GM18498 (cell line): ENCODE data around the gene PARP2.
"Not testable (repeated sequence)": the region's sequence is repeated elsewhere in the genome, so short reads cannot be mapped to it uniquely, and the experiment has no call there.

ENCODE experiments used
- ATAC-seq: cut with Tn5 transposase; IDR thresholded peaks from one replicate; pipeline ENCODE4 v1.9.1; 2021; ENCODE audit warnings: mild to moderate bottlenecking, moderate library complexity; ENCODE audit not compliant: unreplicated experiment

The PARP2 gene, protein sequence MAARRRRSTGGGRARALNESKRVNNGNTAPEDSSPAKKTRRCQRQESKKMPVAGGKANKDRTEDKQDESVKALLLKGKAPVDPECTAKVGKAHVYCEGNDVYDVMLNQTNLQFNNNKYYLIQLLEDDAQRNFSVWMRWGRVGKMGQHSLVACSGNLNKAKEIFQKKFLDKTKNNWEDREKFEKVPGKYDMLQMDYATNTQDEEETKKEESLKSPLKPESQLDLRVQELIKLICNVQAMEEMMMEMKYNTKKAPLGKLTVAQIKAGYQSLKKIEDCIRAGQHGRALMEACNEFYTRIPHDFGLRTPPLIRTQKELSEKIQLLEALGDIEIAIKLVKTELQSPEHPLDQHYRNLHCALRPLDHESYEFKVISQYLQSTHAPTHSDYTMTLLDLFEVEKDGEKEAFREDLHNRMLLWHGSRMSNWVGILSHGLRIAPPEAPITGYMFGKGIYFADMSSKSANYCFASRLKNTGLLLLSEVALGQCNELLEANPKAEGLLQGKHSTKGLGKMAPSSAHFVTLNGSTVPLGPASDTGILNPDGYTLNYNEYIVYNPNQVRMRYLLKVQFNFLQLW

DNA sequence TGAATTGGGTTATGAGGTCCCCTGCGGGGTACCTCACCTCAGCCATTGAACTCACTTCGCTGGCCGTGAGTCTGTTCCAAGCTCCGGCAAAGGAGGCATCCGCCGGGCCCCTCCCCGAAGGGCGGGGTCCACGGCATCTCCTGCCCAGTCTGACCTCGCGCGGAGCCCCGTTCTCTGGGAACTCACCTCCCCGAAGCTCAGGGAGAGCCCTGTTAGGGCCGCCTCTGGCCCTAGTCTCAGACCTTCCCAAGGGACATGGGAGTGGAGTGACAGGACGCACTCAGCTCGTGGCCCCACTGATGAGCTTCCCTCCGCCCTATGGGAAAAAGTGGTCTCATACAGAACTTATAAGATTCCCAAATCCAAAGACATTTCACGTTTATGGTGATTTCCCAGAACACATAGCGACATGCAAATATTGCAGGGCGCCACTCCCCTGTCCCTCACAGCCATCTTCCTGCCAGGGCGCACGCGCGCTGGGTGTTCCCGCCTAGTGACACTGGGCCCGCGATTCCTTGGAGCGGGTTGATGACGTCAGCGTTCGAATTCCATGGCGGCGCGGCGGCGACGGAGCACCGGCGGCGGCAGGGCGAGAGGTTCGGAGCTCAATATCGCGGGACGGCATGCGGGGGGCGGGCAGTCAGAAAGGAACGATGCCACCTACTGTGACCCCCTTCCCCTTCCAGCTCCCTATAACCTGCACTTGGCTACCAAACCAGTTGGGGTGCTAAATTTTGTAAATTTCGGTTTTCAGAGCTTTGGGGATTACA, at the start of gene PARP2:
TSS of gene PARP2 (plus strand) at position 544 of the 770 bp plus-strand sequence. CDS start at position 551, 7 bp downstream.
- peak; percentile 94 for ATAC-seq

DNA sequence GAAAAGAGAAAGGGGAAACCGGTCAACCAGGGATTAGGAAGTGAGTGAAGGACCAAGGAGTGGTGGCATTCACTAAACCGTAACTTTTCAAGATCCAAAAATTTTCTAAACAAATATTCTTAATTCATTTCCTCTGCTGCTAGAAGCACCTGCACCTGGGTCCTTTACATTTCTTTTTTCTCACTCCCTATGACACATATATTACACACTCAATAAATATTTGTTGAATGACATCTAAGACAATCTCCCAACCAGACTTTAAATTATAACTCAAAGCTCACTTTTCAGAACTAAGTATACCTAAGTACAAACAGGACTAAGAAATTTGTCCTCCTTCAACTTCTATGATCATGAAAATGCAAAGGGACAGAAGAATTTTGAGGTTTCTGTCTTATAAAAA, 48.8 kb upstream of the PARP2 start:
- ATAC-seq: no peak

DNA sequence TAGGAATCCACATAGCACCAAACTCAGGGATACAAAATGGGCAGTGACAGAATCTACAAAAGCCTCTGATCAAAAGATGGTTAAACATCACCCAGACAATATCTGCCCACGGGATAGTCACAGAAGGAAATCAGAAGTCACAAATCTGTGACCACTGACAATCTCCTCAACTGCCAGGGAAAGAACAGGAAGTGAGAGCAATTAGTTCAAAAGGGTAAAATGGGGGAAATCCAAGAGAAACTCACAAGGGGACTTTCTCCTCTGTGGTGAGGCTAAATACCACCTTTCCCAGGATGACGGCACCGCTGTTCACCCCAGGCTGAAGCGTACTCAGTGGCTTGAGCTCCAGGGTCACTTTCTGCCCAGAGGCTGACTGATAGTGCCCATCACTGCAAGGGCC, 48.4 kb upstream of the PARP2 start:
- ATAC-seq: peak; percentile 83

DNA sequence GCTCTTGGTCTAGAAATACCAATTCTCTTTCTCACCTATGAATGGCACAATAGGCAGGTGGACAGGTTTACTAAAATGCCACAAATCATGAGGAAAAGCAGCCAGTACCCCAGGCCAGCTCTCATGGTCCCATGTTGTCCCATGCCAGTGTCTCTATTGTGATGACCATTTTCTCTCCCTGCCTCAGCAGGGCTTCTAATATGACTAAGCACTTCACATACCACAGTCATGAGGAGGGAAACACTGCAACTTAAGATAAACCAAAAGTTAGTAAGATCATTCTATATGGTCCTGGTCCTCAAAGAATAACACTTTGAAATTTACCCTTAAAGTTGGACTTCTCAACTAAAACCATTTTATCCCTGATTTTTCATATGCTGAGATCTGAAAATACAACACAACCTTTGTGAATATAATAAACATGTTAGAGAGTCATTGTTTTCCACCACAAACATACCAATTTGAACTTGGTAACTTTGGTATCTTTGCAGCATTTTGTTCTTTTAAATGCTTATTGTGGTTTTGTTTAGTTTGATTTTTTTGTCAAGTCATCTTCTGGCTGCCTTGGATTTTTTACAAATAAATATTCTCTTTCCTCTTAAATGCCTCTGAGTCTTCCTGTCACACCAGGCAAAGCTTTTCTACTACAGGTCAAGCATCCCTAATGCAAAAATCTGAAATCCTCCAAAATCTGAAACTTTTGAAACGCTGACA, 41.2 kb upstream of the PARP2 start:
- no peak for ATAC-seq

DNA sequence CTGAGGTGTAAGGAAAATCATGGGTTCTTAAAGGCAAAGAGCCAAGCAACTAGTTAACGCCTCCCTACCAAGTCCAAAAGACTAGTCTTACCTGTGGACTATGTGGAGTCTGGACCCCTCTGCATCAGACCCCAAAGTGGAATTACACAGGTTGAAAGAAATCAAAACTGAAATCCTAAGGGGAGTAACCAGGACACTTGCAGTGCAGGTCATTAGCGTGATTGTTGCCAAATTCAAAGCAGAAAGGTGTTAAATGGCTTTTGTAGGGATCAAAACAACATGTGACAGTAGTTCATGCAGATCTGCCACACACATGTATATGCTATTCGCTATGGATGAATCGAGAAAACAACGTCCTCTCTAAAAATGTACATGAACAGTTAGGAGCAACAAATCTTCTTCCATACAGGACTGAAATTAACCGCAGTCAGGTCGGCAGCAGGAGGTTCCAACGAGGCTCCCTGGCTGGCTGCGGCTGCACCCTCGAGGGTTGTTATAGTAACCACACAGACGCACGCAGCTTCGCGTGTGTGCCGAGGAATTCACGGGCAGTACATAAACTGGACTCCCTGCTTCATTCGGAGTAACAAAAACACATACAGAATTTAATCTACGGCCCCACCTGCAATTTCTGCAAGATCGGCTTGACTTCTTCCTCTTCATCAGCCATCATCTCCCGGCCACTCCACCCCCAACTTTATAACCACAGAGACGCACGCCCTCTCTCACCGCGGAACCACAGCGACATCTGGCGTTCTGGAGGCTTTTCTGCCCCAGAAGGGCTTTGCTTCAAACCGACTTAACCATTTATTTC, 38.0 kb upstream of the PARP2 start, which contains the start of gene TTC5:
TSS of gene TTC5 (minus strand) at position 687 of the 814 bp plus-strand sequence. CDS start at position 673, 14 bp downstream.
- peak; percentile 97 for ATAC-seq

DNA sequence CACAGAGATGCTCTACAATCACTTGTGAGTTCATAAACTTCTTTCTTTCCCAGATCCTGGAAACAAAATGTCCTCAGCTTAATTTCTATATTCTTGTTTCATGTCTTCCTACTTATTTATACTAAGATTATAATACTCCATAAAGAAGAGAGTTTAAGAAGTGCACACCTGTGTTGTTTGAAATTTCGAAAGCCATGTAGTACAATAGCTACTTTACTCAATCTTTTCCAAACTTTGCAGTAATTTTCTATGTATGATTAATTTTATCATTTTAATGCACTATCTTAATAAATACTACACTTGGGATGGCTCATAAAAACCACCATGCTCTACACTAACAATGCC, 37.4 kb upstream of the PARP2 start:
- no peak for ATAC-seq

DNA sequence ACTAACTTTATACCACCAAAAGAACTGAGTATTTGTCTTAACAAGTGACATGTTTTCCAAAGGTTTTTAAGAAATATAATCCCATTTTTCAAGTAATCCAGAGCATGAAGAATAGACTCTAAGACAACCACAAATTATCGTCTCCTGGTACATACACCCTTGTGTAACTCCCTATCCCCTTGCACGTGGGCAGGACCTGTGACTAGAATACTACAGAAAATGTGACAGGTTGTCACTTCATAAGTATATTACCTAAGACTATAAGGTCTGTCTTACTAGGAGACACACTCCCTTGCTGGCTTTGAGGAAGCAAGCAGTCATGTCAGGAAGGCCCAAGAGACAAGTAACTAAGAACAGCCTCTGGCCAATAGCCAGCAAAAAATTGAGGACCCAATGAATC, 29.4 kb upstream of the PARP2 start:
- ATAC-seq: no peak

DNA sequence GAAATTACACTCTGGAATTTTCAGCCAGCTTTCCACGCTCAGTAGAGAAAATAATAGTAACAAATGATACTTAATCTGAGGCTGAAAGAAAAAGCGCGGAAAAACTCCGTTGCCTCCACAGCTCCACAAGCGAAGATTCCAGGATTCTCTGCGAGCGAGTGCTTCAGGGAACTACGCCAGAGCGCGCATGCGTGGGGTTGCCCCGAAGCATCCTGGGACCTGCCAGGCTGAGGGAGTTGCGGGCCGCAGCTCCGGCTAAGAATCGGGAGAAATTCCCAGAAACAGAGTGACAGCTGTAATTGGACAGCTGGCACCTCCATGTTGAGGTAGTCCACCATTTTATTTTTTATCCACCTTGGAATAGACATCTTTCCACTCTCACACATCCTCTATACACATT, 25.7 kb upstream of the PARP2 start:
- no peak for ATAC-seq

DNA sequence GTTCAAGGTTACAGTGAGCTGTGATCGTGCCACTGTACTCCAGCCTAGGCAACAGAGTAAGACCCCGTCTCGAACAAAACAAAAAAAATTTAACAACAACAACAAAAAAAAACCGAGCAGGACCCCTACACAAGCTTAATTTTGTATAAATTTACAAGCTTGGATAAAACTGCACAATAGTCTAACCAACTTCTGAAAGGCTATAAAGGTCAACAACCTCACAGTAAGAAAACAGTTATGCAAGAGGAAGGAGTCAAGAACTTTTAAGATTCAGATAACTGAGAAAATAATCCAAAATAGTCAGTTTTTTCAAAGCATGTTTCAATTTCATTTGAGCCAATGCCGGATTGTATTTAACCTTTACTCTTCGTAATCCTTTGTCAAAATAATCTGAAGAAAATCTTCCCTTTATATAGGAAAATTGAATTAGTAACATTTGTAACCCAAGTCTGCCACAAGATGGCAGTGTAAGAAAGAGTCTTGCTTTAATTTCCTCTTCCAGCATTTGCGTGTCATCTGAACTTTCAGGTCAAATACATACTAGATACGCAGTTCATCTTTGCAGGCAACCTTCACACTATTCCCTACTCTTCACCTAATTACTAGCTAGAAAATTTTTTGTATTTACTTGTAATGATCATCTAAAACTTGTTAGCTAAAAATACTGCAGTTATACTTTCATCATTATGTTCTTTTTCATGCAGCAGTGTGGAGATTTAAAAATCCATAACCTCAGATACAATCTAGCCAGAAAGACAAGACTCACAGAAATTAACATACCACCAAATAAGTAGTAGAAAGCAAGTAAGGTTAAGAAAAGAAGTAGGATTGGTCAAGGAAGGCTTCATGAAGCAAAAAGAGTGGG, 16.2 kb upstream of the PARP2 start:
- peak; percentile 61 for ATAC-seq

DNA sequence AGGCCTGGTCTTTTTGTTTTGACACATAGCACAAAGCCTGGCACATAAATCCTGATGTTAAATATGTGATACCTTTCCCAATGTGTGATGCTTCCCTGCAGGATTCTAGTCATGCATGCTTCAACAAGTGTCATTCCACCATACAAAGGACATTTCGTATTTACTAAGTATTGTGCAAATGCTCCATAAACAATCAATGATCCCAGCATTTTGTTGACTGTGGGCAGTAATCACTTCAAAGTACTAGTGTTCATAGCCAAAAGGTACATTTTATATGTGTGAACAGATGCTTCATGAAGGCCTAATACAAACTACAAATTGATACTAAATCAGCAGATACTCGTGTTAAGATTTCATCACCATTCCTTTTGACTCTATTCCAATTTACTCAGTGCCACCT, 14.7 kb upstream of the PARP2 start:
- ATAC-seq: no peak

DNA sequence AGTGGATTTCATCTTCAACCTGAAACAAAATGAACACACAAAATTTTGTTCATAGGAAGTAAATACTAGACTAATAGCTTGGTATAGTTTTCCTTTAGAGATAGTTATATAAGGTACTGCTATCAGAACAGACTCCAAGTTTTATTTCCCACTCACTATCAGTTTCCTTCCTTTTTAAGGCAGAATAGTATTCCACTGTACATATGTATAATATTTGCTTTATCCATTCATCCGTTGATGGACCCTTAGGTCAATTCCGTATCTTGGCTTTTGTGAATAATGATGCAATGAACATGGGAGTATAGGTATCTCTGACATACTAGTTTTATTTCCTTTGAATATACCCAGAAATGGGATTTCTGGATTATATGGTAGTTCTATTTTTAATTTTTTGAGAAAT, 14.1 kb upstream of the PARP2 start:
- no peak for ATAC-seq

DNA sequence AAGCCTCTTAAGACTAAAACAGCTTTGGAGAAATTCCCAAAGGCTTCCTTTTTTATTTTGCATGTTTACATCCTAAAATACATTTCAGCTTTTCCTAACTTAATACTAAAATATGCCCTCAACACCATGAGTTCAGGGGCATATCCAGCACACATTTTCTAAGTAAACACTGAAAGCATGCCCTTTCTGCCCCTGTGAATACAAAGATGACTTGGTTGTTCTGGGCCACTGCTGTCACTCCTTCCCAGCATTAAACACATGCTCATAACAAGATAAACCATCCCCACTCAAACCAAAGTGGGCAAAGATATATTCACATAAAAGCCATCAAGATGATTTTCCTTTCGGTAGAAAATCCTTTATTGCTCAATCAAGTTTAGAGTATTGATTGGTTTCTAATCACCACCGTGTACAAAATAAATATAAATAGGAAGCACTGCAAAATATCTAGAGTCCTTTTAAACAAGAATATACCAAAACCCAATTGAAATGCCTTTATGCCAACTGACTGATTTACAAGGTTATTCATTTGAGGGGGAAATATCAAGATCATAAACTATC, 12.3 kb upstream of the PARP2 start:
- no peak for ATAC-seq

DNA sequence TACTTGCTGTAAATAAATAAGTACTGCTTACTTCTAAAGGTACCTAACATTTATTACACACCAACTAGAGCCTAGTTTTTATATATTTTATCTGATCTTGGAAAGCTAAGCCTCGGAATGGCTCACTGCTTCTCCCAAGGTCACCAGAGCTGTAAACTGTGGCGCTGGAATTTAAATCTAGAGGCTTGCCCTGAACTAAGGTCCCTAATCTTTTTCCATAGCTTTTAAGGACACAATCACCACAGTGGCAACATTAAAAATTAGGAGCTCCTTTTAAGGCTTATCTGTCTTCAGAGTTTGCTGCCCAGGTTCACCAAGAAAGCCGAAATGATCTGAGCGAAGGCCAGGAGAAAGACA, 11.0 kb upstream of the PARP2 start:
- ATAC-seq: no peak

DNA sequence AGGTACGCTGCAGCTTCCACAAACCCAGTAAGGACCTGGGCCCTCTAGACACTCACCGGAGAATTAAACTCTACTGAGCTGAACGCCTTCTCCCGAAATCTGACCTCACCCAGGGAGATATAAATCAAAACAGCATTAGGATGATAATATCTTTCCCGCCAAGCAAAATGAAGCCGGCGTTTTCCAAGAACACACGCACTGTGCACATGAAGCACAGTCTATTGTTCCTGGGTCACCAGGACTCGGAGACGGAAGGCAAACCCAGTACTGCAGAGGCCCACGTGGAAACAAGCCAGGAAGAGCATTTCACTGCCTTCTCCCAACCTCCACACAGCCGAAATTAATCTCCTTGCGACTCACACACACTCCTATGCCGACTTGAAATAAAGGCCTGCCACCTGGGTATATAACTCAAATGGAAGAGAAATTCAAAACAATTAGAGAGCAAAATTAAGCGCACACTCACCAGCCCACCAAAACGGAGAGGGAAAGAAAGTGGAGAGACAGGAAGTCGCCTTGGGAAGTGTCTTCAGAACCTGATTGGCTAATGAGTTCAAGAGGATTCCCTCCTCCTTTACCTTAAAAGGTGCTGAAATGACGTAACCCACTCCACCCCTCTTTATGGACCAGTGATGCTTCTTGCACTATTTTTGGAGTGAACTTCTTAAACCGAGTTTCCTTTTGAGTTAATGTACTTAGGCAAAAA, 10.5 kb upstream of the PARP2 start, which contains the start of gene CCNB1IP1:
TSS of gene CCNB1IP1 (minus strand) at position 492 of the 706 bp plus-strand sequence. CDS start 16,756 bp downstream, outside the sequence.
- ATAC-seq: peak; percentile 97

DNA sequence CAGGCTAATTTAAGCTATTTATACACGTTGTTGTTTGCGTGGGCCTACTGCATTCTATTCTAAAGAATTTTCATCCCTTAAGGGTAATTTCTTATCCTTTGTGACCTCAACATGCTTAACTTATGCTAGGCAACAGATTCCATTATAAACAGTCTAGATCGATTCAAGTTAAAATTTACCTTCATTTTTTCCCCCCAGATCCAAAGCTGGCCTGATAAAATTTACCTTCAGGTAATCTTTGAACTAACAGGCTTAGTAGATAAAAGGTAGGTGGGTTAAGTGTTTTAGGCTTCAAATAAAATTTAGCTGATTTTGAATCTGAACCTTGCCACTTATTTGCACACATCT, 10.0 kb upstream of the PARP2 start:
- no peak for ATAC-seq

DNA sequence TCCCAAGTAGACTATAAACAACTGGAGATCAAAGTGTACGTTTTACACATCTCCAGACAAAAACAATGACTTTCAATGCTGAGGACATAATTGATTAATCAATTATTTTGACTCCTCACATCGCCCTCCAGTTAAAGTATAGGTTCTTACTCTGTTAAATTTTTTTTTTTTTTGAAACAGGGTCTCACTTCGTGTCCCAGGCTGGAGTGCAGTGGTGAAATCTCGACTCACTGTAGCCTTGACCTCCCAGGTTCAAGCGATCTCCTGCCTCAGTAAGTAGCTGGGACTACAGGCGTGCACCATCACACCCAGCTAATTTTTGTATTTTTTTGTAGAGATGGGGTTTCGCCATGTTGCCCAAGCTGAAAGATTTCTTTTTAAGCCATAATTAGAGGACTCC, 9.4 kb upstream of the PARP2 start:
- no peak for ATAC-seq

DNA sequence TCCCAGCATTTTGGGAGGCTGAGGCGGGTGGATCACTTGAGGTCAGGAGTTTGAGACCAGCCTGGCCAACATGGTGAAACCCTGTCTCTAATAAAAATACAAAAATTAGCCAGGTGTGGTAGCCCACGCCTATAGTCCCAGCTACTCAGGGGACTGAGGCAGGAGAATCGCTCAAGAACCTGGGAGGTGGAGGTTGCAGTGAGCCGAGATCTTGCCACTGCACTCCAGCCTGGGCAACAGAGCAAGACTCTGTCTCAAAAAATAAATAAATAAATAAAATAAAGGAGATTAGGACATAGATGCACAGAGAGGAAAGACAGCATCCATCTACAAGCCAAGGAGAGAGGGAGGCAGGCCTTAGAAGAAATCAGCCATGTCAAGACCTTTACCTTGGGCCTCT, 2.4 kb upstream of the PARP2 start:
- ATAC-seq: not testable (repeated sequence)

DNA sequence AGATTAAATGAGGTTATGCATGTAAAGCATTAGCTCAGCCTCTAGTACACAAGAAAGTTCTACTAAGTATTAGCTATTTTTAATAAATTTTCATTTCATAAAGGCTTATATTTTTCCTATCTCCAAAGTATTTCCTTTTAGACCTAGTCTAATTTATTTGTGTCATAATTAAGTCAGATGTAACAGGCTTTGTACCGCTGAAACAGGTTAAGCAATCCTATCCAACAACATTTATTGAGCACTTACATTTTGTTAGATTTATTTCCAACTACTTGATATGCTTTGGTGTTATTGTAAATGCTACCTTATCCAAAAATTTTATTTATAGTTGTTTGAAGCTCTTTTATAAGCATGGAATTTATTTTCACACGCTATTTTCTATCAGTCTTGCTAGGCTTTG, 1.8 kb upstream of the PARP2 start:
- ATAC-seq: no peak

DNA sequence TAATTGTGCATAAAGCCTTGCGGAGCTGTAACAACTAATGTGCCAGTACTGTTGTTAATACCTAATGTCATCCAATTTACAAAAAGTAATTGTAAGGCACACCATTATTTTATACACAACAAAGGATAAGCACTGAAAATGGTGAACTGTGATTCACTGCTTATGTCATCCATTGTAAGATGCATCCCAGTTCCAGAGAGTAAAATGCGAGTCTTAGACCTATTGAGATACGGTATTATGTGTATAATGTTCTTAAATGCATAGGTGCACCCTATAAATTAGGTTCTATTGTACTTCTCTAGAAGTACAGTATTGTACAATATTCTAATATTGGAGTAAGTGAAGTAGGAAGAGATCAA, 406 bp downstream of the PARP2 start:
- ATAC-seq: no peak
